ENCODE measurements around the gene SNAP29. TPM values are rescaled to one million over a fixed set of nuclear protein-coding genes. Genes with fewer than 3 reads are reported as not detected.

SNAP29 gene
- total and polyA plus RNA-seq, 2 experiments from 2014 or later = 8.2 to 22.9 TPM

GRCh38 chr22:20815477-20816050 lies 43.2 kb upstream of the SNAP29 start:
- Histone ChIP-seq H3K4me3 (no peak overlapping the region), H3K27me3 (ENCODE audit: insufficient read depth) (no peaks in the 10 kb centered on the region), H3K27ac (ENCODE audit: low read depth) (no peak overlapping the region), H3K4me1 (ENCODE audit: insufficient read depth) (no peaks in the 10 kb centered on the region), H2AFZ (no peak overlapping the region), H3K4me2 (no peak overlapping the region), H4K20me1 (replicated peaks; ENCODE audit: insufficient read depth) (no peaks in the 10 kb centered on the region), H3K36me3 (ENCODE audit: insufficient read depth) (peaks cover 3% of the 10 kb centered on the region; the same call in 1 of the 2 replicates), H3K79me2 (replicated peaks; ENCODE audit: insufficient read depth) (no peaks in the 10 kb centered on the region), H3F3A (replicated peaks; ENCODE audit: low read depth) (no peaks in the 10 kb centered on the region), H3K9me2 (ENCODE audit: insufficient read depth) (no peaks in the 10 kb centered on the region)
- H3K27me3 Mint-ChIP-seq (ENCODE audit: insufficient read depth, low read depth, poor library complexity) = peaks cover 2% of the 10 kb centered on the region
- TF ChIP-seq ETS1 (IDR thresholded peaks at IDR 0.05) (no peak), EZH2 (IDR thresholded peaks at IDR 0.05; ENCODE audit: low read depth, unreplicated experiment) (no peak), ZNF331 (CRISPR knock-in tag; IDR thresholded peaks at IDR 0.05; ENCODE audit: low read depth) (no peak), REST (IDR thresholded peaks at IDR 0.05; ENCODE audit: unreplicated experiment) (no peak), STAT1 (IDR thresholded peaks at IDR 0.05; ENCODE audit: unreplicated experiment) (no peak), CREB1 (CRISPR knock-in tag; IDR thresholded peaks at IDR 0.05; ENCODE audit: low read depth) (no peak), CTCF (conservative IDR thresholded peaks at IDR 0.05; ENCODE audit: low read depth in 2 of 2) (no peak), POLR2AphosphoS5 (IDR thresholded peaks at IDR 0.05; ENCODE audit: low read depth) (no peak), JUNB (IDR thresholded peaks at IDR 0.05; ENCODE audit: unreplicated experiment) (no peak), EZH2phosphoT487 (IDR thresholded peaks at IDR 0.05; ENCODE audit: unreplicated experiment) (no peak), ZNF114 (CRISPR knock-in tag; IDR thresholded peaks at IDR 0.05) (no peak), NANOG (IDR thresholded peaks at IDR 0.05; ENCODE audit: borderline replicate concordance) (no peak)
- TF ChIP-seq, protein P1, sequence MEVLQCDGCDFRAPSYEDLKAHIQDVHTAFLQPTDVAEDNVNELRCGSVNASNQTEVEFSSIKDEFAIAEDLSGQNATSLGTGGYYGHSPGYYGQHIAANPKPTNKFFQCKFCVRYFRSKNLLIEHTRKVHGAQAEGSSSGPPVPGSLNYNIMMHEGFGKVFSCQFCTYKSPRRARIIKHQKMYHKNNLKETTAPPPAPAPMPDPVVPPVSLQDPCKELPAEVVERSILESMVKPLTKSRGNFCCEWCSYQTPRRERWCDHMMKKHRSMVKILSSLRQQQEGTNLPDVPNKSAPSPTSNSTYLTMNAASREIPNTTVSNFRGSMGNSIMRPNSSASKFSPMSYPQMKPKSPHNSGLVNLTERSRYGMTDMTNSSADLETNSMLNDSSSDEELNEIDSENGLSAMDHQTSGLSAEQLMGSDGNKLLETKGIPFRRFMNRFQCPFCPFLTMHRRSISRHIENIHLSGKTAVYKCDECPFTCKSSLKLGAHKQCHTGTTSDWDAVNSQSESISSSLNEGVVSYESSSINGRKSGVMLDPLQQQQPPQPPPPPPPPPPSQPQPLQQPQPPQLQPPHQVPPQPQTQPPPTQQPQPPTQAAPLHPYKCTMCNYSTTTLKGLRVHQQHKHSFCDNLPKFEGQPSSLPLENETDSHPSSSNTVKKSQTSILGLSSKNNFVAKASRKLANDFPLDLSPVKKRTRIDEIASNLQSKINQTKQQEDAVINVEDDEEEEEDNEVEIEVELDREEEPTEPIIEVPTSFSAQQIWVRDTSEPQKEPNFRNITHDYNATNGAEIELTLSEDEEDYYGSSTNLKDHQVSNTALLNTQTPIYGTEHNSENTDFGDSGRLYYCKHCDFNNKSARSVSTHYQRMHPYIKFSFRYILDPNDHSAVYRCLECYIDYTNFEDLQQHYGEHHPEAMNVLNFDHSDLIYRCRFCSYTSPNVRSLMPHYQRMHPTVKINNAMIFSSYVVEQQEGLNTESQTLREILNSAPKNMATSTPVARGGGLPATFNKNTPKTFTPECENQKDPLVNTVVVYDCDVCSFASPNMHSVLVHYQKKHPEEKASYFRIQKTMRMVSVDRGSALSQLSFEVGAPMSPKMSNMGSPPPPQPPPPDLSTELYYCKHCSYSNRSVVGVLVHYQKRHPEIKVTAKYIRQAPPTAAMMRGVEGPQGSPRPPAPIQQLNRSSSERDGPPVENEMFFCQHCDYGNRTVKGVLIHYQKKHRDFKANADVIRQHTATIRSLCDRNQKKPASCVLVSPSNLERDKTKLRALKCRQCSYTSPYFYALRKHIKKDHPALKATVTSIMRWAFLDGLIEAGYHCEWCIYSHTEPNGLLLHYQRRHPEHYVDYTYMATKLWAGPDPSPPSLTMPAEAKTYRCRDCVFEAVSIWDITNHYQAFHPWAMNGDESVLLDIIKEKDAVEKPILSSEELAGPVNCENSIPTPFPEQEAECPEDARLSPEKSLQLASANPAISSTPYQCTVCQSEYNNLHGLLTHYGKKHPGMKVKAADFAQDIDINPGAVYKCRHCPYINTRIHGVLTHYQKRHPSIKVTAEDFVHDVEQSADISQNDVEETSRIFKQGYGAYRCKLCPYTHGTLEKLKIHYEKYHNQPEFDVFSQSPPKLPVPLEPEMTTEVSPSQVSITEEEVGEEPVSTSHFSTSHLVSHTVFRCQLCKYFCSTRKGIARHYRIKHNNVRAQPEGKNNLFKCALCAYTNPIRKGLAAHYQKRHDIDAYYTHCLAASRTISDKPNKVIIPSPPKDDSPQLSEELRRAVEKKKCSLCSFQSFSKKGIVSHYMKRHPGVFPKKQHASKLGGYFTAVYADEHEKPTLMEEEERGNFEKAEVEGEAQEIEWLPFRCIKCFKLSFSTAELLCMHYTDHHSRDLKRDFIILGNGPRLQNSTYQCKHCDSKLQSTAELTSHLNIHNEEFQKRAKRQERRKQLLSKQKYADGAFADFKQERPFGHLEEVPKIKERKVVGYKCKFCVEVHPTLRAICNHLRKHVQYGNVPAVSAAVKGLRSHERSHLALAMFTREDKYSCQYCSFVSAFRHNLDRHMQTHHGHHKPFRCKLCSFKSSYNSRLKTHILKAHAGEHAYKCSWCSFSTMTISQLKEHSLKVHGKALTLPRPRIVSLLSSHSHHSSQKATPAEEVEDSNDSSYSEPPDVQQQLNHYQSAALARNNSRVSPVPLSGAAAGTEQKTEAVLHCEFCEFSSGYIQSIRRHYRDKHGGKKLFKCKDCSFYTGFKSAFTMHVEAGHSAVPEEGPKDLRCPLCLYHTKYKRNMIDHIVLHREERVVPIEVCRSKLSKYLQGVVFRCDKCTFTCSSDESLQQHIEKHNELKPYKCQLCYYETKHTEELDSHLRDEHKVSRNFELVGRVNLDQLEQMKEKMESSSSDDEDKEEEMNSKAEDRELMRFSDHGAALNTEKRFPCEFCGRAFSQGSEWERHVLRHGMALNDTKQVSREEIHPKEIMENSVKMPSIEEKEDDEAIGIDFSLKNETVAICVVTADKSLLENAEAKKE (CRISPR knock-in tag; IDR thresholded peaks at IDR 0.05) = no peak
- H3K4me1 Mint-ChIP-seq = no peaks in the 10 kb centered on the region; the same call in 2 of the 3 replicates
- DNase-seq (ENCODE audit: low spot score) (peak; percentile 16), ATAC-seq (no peak)
- peaks cover 11% of the 10 kb centered on the region; the same call in 2 of the 3 replicates for H3K36me3 Mint-ChIP-seq (ENCODE audit: low read depth)
- H3K27ac Mint-ChIP-seq = no peak overlapping the region
- no peaks in the 10 kb centered on the region for H3K9me3 Mint-ChIP-seq
- no peak overlapping the region for H3K4me3 Mint-ChIP-seq

All from GM23338 (cell line).